Hepatocyte (in vitro differentiated cells): ENCODE data around the gene ADSS2. TPM values are rescaled to one million over a fixed set of nuclear protein-coding genes. Genes with fewer than 3 reads are reported as not detected.

Experiments
- DNase-seq: peaks from one replicate; pipeline ENCODE4 v3.0.0-alpha.2; 2016; ENCODE audit warnings: low spot score
- H2AFZ ChIP-seq: fragments of 200-600 bp; sonication (generic); 2 replicates; pipeline ENCODE4 v1.6.0; 2016; ENCODE audit warnings: antibody characterized with exemption, mild to moderate bottlenecking
- H3K27ac ChIP-seq: fragments of 200-600 bp; sonication (generic); 2 replicates; pipeline ENCODE4 v1.5.1; 2016; ENCODE audit warnings: mild to moderate bottlenecking
- H3K27me3 ChIP-seq: fragments of 200-600 bp; sonication (generic); 2 replicates; pipeline ENCODE4 v1.6.1; 2016
- H3K36me3 ChIP-seq: fragments of 200-600 bp; sonication (generic); replicated peaks from 2 replicates; pipeline ENCODE4 v1.5.1; 2016; ENCODE audit warnings: low read depth; ENCODE audit not compliant: insufficient read depth
- H3K4me1 ChIP-seq: fragments of 200-600 bp; sonication (generic); 2 replicates; pipeline ENCODE4 v1.5.1; 2016; ENCODE audit warnings: mild to moderate bottlenecking, moderate library complexity; ENCODE audit not compliant: insufficient read depth
- H3K4me2 ChIP-seq: fragments of 200-600 bp; sonication (generic); 2 replicates; pipeline ENCODE4 v1.6.0; 2016
- H3K4me3 ChIP-seq: fragments of 200-600 bp; sonication (generic); 2 replicates; pipeline ENCODE4 v1.5.1; 2016; ENCODE audit warnings: mild to moderate bottlenecking
- H3K79me2 ChIP-seq: fragments of 200-600 bp; sonication (generic); 2 replicates; pipeline ENCODE4 v1.6.0; 2017; ENCODE audit warnings: mild to moderate bottlenecking
- H3K9me2 ChIP-seq: fragments of 200-600 bp; sonication (generic); replicated peaks from 2 replicates; pipeline ENCODE4 v1.6.0; 2017; ENCODE audit warnings: mild to moderate bottlenecking; ENCODE audit not compliant: insufficient read depth
- H3K9me3 ChIP-seq: fragments of 200-600 bp; sonication (generic); 2 replicates; pipeline ENCODE4 v1.5.1; 2016; ENCODE audit warnings: low read depth, mild to moderate bottlenecking
- H4K20me1 ChIP-seq: fragments of 200-600 bp; sonication (generic); 2 replicates; pipeline ENCODE4 v1.6.0; 2016; ENCODE audit warnings: mild to moderate bottlenecking; ENCODE audit not compliant: insufficient read depth, poor library complexity, severe bottlenecking
- EZH2 ChIP-seq: fragments of 200-600 bp; sonication (generic); IDR thresholded peaks from 2 replicates; pipeline ENCODE4 v1.6.1; 2016; ENCODE audit warnings: antibody characterized with exemption, mild to moderate bottlenecking, borderline replicate concordance
- EZH2phosphoT487 ChIP-seq: fragments of 200-600 bp; sonication (generic); IDR thresholded peaks from one replicate; pipeline ENCODE4 v1.6.1; 2018; ENCODE audit warnings: antibody characterized with exemption, mild to moderate bottlenecking, low read depth, moderate library complexity; ENCODE audit not compliant: unreplicated experiment, severe bottlenecking
- WGBS: methylation state at CpG from one replicate; pipeline ENCODE4 v1.1.6; 2016; ENCODE audit warnings: low lambda C conversion rate; ENCODE audit errors: missing lambda C conversion rate; 5-methylcytosine and 5-hydroxymethylcytosine counted together
- polyA plus RNA-seq: library from polyadenylated mRNA; unstranded; fragments of >200 nt; fragmentation: Nextera tagmentation; extraction: Ambion mirVana; gene quantifications from 2 replicates; pipeline ENCODE4 v1.2.1, GENCODE V29; 2016
- total RNA-seq: library from RNA; depleted of rRNA; stranded (reverse); fragments of >200 nt; gene quantifications from 2 replicates; pipeline ENCODE4 v1.2.3, GENCODE V29; 2014
- TF ChIP-seq, protein P1 (sequence below): fragments of 200-600 bp; sonication (generic); IDR thresholded peaks from 2 replicates; pipeline ENCODE4 v1.5.1; 2016; ENCODE audit warnings: antibody characterized with exemption, mild to moderate bottlenecking; ENCODE audit not compliant: poor library complexity

Gene ADSS2
- total and polyA plus RNA-seq, 2 experiments from 2014 or later, result 24.2 to 42.3 TPM

GRCh38 chr1:244436336-244437085 lies 15.2 kb downstream of the ADSS2 start:
- no peak overlapping the region for H2AFZ ChIP-seq
- no peaks in the 10 kb centered on the region for H4K20me1 ChIP-seq
- H3K4me2 ChIP-seq, result no peak overlapping the region
- H3K27me3 ChIP-seq, result no peaks in the 10 kb centered on the region
- H3K27ac ChIP-seq, result peak overlapping the region; percentile 4
- H3K4me3 ChIP-seq, result no peak overlapping the region
- 82% methylated on average over 7 of the region's 7 CpGs for WGBS
- peaks cover 31% of the 10 kb centered on the region for H3K79me2 ChIP-seq
- H3K9me3 ChIP-seq, result no peaks in the 10 kb centered on the region
- no peaks in the 10 kb centered on the region for H3K4me1 ChIP-seq
- TF ChIP-seq, protein P1, sequence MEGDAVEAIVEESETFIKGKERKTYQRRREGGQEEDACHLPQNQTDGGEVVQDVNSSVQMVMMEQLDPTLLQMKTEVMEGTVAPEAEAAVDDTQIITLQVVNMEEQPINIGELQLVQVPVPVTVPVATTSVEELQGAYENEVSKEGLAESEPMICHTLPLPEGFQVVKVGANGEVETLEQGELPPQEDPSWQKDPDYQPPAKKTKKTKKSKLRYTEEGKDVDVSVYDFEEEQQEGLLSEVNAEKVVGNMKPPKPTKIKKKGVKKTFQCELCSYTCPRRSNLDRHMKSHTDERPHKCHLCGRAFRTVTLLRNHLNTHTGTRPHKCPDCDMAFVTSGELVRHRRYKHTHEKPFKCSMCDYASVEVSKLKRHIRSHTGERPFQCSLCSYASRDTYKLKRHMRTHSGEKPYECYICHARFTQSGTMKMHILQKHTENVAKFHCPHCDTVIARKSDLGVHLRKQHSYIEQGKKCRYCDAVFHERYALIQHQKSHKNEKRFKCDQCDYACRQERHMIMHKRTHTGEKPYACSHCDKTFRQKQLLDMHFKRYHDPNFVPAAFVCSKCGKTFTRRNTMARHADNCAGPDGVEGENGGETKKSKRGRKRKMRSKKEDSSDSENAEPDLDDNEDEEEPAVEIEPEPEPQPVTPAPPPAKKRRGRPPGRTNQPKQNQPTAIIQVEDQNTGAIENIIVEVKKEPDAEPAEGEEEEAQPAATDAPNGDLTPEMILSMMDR, result no peak
- TF ChIP-seq EZH2phosphoT487, result no peak
- TF ChIP-seq EZH2, result no peak
- no peaks in the 10 kb centered on the region for H3K36me3 ChIP-seq
- no peak for DNase-seq
- H3K9me2 ChIP-seq, result no peaks in the 10 kb centered on the region

DNA sequence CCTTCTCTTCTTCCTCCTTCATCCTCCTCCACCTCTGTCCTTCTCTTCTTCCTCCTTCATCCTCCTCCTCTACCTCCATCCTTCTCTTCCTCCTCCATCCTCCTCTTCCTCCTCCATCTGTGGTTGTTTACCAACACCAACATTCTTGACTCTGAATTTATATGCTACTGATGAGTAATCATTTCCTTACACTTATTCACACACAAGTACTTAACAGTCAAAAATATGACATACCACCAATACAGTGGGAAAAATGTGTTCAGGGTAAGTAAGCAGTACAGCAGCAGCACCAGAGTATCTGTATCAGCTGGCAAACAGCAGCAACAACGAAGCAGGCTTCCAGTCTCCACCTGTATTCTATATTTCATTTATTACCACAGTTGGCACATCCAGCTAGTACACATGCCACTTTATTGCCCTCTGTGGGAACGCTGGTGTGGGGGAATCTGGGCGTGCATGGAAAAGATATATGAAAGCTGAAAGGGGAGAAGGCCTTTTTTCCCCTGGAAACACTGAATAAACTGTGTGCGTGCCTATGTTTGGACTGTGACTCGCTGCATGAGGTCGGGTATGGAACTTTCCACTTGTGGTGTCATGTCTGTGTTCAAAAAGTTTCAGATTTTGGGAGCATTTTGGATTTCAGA lies 16.0 kb downstream of the ADSS2 start:
- no peak overlapping the region for H3K4me2 ChIP-seq
- no peaks in the 10 kb centered on the region for H3K27me3 ChIP-seq
- WGBS, result 82% methylated on average over 6 of the region's 6 CpGs
- H3K27ac ChIP-seq, result no peak overlapping the region
- H3K4me1 ChIP-seq, result no peaks in the 10 kb centered on the region
- no peaks in the 10 kb centered on the region for H3K36me3 ChIP-seq
- H3K4me3 ChIP-seq, result no peak overlapping the region
- no peaks in the 10 kb centered on the region for H4K20me1 ChIP-seq
- peaks cover 23% of the 10 kb centered on the region for H3K79me2 ChIP-seq
- TF ChIP-seq EZH2phosphoT487, result no peak
- TF ChIP-seq, protein P1, result no peak
- no peak for TF ChIP-seq EZH2
- no peaks in the 10 kb centered on the region for H3K9me3 ChIP-seq
- no peak overlapping the region for H2AFZ ChIP-seq
- no peaks in the 10 kb centered on the region for H3K9me2 ChIP-seq
- no peak for DNase-seq

DNA sequence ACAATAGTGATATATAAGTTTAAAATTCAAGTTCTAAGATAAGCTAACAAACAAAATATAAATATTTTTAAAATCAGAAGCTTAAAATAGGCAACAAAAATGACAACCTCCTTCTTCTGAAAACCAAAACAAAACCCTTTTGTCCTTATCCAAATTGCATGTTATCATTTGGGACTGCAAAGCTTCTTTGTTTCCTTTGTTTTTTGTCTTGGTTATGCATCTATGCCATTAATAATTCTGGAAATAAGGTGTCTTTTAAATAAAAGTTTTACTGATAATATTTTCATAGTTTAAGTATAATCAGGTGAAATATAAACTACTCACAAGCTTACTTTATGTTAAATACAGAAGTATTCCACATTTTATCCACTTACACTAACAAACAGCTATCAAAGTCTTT lies 20.5 kb downstream of the ADSS2 start:
- Histone ChIP-seq H3K9me3 (no peaks in the 10 kb centered on the region), H3K9me2 (no peaks in the 10 kb centered on the region), H4K20me1 (no peaks in the 10 kb centered on the region), H3K4me1 (no peaks in the 10 kb centered on the region), H3K79me2 (peaks cover 4% of the 10 kb centered on the region), H3K27me3 (no peaks in the 10 kb centered on the region), H3K36me3 (no peaks in the 10 kb centered on the region), H3K27ac (no peak overlapping the region), H3K4me3 (no peak overlapping the region), H2AFZ (no peak overlapping the region), H3K4me2 (no peak overlapping the region)
- no peak for DNase-seq
- TF ChIP-seq EZH2phosphoT487, result no peak
- TF ChIP-seq, protein P1, result no peak
- TF ChIP-seq EZH2, result no peak
